22Rv1 (cell line): ENCODE results near the gene AREL1.

Experiments used
- ZFX ChIP-seq: fragments of 450-650 bp; IDR thresholded peaks from 2 replicates; pipeline ENCODE4 v1.6.1; 2017; ENCODE audit warnings: antibody characterized with exemption, borderline replicate concordance
- TF ChIP-seq, protein P1 (sequence below): fragments of 450-650 bp; IDR thresholded peaks from 2 replicates; pipeline ENCODE4 v1.5.1; 2017; ENCODE audit warnings: mild to moderate bottlenecking

DNA sequence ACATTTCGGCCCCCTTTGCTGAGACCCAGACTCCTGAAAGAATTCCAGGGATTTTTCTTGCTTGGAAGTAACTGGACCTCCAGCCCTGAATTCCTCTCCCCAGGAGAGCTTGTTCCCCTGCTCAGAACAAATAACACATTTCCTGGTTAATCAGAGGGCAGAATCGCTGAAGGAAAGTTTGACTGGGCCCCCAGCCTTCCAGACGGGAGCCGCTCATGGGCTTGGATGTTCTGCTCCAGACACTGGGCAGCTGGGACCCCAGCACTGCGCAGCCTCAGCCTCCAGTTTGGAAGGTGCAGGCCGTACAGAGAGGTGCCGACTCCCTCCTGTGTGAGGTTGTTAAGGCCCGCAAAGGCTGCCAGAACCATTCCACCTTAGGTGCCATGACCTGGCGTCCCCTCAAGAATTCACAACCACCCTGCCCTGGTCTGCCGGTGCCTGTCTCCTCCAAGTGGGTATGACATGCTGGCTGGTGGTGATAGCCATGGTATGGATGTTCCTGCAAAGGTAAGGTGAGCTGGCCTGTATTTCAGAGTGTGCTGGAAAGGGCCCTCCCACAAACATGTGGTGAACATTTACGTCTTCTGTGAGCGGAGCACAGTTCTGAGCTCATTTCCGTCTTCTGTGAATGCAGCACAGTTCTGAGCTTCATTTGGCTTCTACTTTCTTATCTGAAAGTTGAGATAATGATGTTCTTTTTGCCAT is 95.7 kb downstream of the AREL1 start:
- TF ChIP-seq, protein P1, sequence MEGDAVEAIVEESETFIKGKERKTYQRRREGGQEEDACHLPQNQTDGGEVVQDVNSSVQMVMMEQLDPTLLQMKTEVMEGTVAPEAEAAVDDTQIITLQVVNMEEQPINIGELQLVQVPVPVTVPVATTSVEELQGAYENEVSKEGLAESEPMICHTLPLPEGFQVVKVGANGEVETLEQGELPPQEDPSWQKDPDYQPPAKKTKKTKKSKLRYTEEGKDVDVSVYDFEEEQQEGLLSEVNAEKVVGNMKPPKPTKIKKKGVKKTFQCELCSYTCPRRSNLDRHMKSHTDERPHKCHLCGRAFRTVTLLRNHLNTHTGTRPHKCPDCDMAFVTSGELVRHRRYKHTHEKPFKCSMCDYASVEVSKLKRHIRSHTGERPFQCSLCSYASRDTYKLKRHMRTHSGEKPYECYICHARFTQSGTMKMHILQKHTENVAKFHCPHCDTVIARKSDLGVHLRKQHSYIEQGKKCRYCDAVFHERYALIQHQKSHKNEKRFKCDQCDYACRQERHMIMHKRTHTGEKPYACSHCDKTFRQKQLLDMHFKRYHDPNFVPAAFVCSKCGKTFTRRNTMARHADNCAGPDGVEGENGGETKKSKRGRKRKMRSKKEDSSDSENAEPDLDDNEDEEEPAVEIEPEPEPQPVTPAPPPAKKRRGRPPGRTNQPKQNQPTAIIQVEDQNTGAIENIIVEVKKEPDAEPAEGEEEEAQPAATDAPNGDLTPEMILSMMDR: no peak
- no peak for TF ChIP-seq ZFX
